Measurements from ENCODE around the gene GATA5.

GRCh38 chr20:62445553-62446340, 30.0 kb downstream of the GATA5 start:
- no peak for TF ChIP-seq FOXA1 (IDR thresholded peaks at IDR 0.05)
- TF ChIP-seq FOXM1 (IDR thresholded peaks at IDR 0.05; ENCODE audit: borderline replicate concordance), result no peak
- no peak for TF ChIP-seq PKNOX1 (IDR thresholded peaks at IDR 0.05)
- TF ChIP-seq L3MBTL2 (conservative IDR thresholded peaks at IDR 0.05), result no peak
- TF ChIP-seq LEF1 (IDR thresholded peaks at IDR 0.05; ENCODE audit: borderline replicate concordance), result no peak
- no peak for TF ChIP-seq BHLHE40 (IDR thresholded peaks at IDR 0.05; ENCODE audit: borderline replicate concordance)
- TF ChIP-seq NFRKB (IDR thresholded peaks at IDR 0.05), result no peak
- no peak for TF ChIP-seq SP1 (IDR thresholded peaks at IDR 0.05)
- TF ChIP-seq HDGF (IDR thresholded peaks at IDR 0.05; ENCODE audit: borderline replicate concordance), result no peak
- TF ChIP-seq FOXK2 (IDR thresholded peaks at IDR 0.05), result no peak
- TF ChIP-seq ELF4 (IDR thresholded peaks at IDR 0.05), result no peak
- TF ChIP-seq ZNF384 (IDR thresholded peaks at IDR 0.05), result no peak
- no peak for TF ChIP-seq ARNT (IDR thresholded peaks at IDR 0.05)
- TF ChIP-seq SUZ12 (IDR thresholded peaks at IDR 0.05), result no peak

Data from HEK293T (cell line).